H9 (cell line): ENCODE results near the gene KDM4C. TPM values are rescaled to one million over a fixed set of nuclear protein-coding genes. Genes with fewer than 3 reads are reported as not detected.

Source experiments
- DNase-seq: peaks from one replicate; pipeline ENCODE4 v3.0.0-alpha.2; 2017
- H2AFZ ChIP-seq: one replicate; pipeline ENCODE4 v1.6.1; 2013; ENCODE audit warnings: mild to moderate bottlenecking, low read length, control low read depth, moderate library complexity
- H2AK5ac ChIP-seq: 2 replicates; pipeline ENCODE4 v1.6.1; 2013; ENCODE audit warnings: low read length, control low read depth, mixed read lengths; ENCODE audit not compliant: insufficient read length
- H2BK120ac ChIP-seq: one replicate; pipeline ENCODE4 v1.6.1; 2013; ENCODE audit warnings: low read depth, mild to moderate bottlenecking, low read length, control low read depth, inconsistent platforms; ENCODE audit not compliant: poor library complexity, severe bottlenecking
- H2BK12ac ChIP-seq: 2 replicates; pipeline ENCODE4 v1.6.1; 2013; ENCODE audit warnings: low read length, control low read depth, mixed read lengths, low read depth; ENCODE audit not compliant: insufficient read length
- H2BK15ac ChIP-seq: 2 replicates; pipeline ENCODE4 v1.6.1; 2013; ENCODE audit warnings: low read depth, low read length, control low read depth
- H2BK20ac ChIP-seq: one replicate; pipeline ENCODE4 v1.6.1; 2013; ENCODE audit warnings: low read depth, mild to moderate bottlenecking, low read length, control low read depth, inconsistent platforms; ENCODE audit not compliant: poor library complexity, severe bottlenecking
- H2BK5ac ChIP-seq: 2 replicates; pipeline ENCODE4 v1.6.1; 2013; ENCODE audit warnings: low read length, control low read depth, mixed read lengths; ENCODE audit not compliant: insufficient read length
- H3K14ac ChIP-seq: 2 replicates; pipeline ENCODE4 v1.6.1; 2013; ENCODE audit warnings: low read length, control low read depth; ENCODE audit not compliant: insufficient read depth
- H3K18ac ChIP-seq: 2 replicates; pipeline ENCODE4 v1.6.1; 2013; ENCODE audit warnings: low read depth, mild to moderate bottlenecking, mixed read lengths, low read length, control low read depth; ENCODE audit not compliant: insufficient read length
- H3K23ac ChIP-seq: 2 replicates; pipeline ENCODE4 v1.6.1; 2013; ENCODE audit warnings: low read length, control low read depth, mixed read lengths, low read depth; ENCODE audit not compliant: insufficient read length
- H3K23me2 ChIP-seq: 2 replicates; pipeline ENCODE4 v1.6.1; 2013; ENCODE audit warnings: low read depth, mild to moderate bottlenecking, mixed read lengths, low read length, control low read depth; ENCODE audit not compliant: insufficient read length, poor library complexity, severe bottlenecking
- H3K27ac ChIP-seq: 2 replicates; pipeline ENCODE4 v1.5.1; 2013; ENCODE audit warnings: low read length, control low read depth, mixed read lengths, low read depth; ENCODE audit not compliant: insufficient read length
- H3K27me3 ChIP-seq: 2 replicates; pipeline ENCODE4 v1.6.1; 2013; ENCODE audit warnings: low read length, control low read depth, inconsistent platforms; ENCODE audit not compliant: insufficient read depth
- H3K4ac ChIP-seq: 2 replicates; pipeline ENCODE4 v1.6.1; 2013; ENCODE audit warnings: low read depth, mild to moderate bottlenecking, control low read depth, inconsistent platforms, low read length, moderate library complexity
- H3K4me1 ChIP-seq: 2 replicates; pipeline ENCODE4 v1.6.1; 2013; ENCODE audit warnings: low read length, control low read depth, inconsistent platforms; ENCODE audit not compliant: insufficient read depth
- H3K4me2 ChIP-seq: 2 replicates; pipeline ENCODE4 v1.6.1; 2013; ENCODE audit warnings: low read length, control low read depth, mixed read lengths; ENCODE audit not compliant: insufficient read length, insufficient read depth
- H3K56ac ChIP-seq: 2 replicates; pipeline ENCODE4 v1.6.1; 2013; ENCODE audit warnings: low read depth, mild to moderate bottlenecking, mixed read lengths, low read length, control low read depth; ENCODE audit not compliant: insufficient read length
- H3K79me1 ChIP-seq: 2 replicates; pipeline ENCODE4 v1.6.1; 2013; ENCODE audit warnings: low read depth, mild to moderate bottlenecking, moderate library complexity, low read length, control low read depth, inconsistent platforms; ENCODE audit not compliant: insufficient read depth, poor library complexity, severe bottlenecking
- H3K79me2 ChIP-seq: 2 replicates; pipeline ENCODE4 v1.6.1; 2013; ENCODE audit warnings: low read length, control low read depth, inconsistent platforms; ENCODE audit not compliant: insufficient read depth
- H3K9ac ChIP-seq: 2 replicates; pipeline ENCODE4 v1.6.1; 2013; ENCODE audit warnings: low read length, control low read depth, mixed read lengths; ENCODE audit not compliant: insufficient read length; ENCODE audit errors: extremely low read depth
- H3K9me3 ChIP-seq: one replicate; pipeline ENCODE4 v1.6.1; 2013; ENCODE audit warnings: low read depth, low read length, inconsistent platforms; ENCODE audit not compliant: control insufficient read depth
- H3T11ph ChIP-seq: one replicate; pipeline ENCODE4 v1.6.1; 2013; ENCODE audit warnings: mild to moderate bottlenecking, low read length, control low read depth, inconsistent platforms
- H4K20me1 ChIP-seq: one replicate; pipeline ENCODE4 v1.6.1; 2013; ENCODE audit not compliant: control insufficient read depth, insufficient read length, insufficient read depth
- H4K5ac ChIP-seq: 2 replicates; pipeline ENCODE4 v1.6.1; 2013; ENCODE audit warnings: low read depth, mild to moderate bottlenecking, mixed read lengths, low read length, control low read depth; ENCODE audit not compliant: insufficient read length
- H4K8ac ChIP-seq: replicated peaks from 2 replicates; pipeline ENCODE4 v1.6.1; 2013; ENCODE audit warnings: low read length, control low read depth, mixed read lengths, low read depth; ENCODE audit not compliant: insufficient read length
- H4K91ac ChIP-seq: 2 replicates; pipeline ENCODE4 v1.6.1; 2013; ENCODE audit warnings: low read depth, mild to moderate bottlenecking, moderate library complexity, mixed read lengths, low read length, control low read depth; ENCODE audit not compliant: insufficient read length
- H3K27ac Mint-ChIP-seq, 3 experiments: 2 replicates in 2 of 3; 3 replicates in 1 of 3; pipeline ENCODE4 v1.8.0; 2020 to 2021; ENCODE audit warnings: mixed read lengths in 3 of 3, mild to moderate bottlenecking in 1 of 3, moderate library complexity in 1 of 3
- H3K27me3 Mint-ChIP-seq: 2 replicates; pipeline ENCODE4 v1.8.0; 2021; ENCODE audit warnings: low read depth, mild to moderate bottlenecking, moderate library complexity, mixed read lengths
- H3K36me3 Mint-ChIP-seq, 3 experiments: 2 replicates in 2 of 3; 3 replicates in 1 of 3; pipeline ENCODE4 v1.8.0; 2020 to 2021; ENCODE audit warnings: low read depth in 3 of 3, mixed read lengths in 3 of 3; ENCODE audit not compliant: insufficient read depth in 1 of 3
- H3K4me1 Mint-ChIP-seq, 2 experiments: 2 replicates each; pipeline ENCODE4 v1.8.0; 2020; ENCODE audit warnings: mixed read lengths in 2 of 2
- H3K4me3 Mint-ChIP-seq, 2 experiments: 2 replicates in 1 of 2; 3 replicates in 1 of 2; pipeline ENCODE4 v1.8.0; 2020 to 2021; ENCODE audit warnings: mild to moderate bottlenecking in 2 of 2, mixed read lengths in 2 of 2, moderate library complexity in 1 of 2
- H3K9me3 Mint-ChIP-seq, 2 experiments: 2 replicates in 1 of 2; 3 replicates in 1 of 2; pipeline ENCODE4 v1.8.0; 2020; ENCODE audit warnings: mild to moderate bottlenecking in 2 of 2, mixed read lengths in 2 of 2, moderate library complexity in 1 of 2
- CTCF ChIP-seq: fragments of 200-600 bp; sonication (generic); conservative IDR thresholded peaks from 3 replicates; pipeline ENCODE4 v1.8.0; 2021; ENCODE audit warnings: antibody characterized with exemption, mild to moderate bottlenecking
- WGBS: extraction: QIAGEN DNeasy Blood & Tissue Kit; methylation state at CpG from one replicate; pipeline ENCODE4 v1.1.7; 2013; ENCODE audit warnings: missing lambda C conversion rate, low lambda C conversion rate, mixed read lengths; ENCODE audit not compliant: insufficient read length; ENCODE audit errors: extremely low coverage; 5-methylcytosine and 5-hydroxymethylcytosine counted together
- total RNA-seq: library from RNA; stranded (reverse); gene quantifications from 2 replicates; pipeline ENCODE4 v1.2.1, GENCODE V29; 2021

KDM4C gene
- total RNA-seq, 1 experiment from 2014 or later = 24.0 TPM

- Histone ChIP-seq H3K23ac (no peak overlapping the region), H3K27me3 (no peaks in the 10 kb centered on the region), H2BK5ac (no peak overlapping the region), H2BK120ac (no peak overlapping the region), H3K56ac (no peak overlapping the region), H3T11ph (no peak overlapping the region), H3K18ac (no peak overlapping the region), H2BK12ac (no peak overlapping the region), H3K4me1 (no peaks in the 10 kb centered on the region; the same call in 1 of the 2 replicates), H3K4ac (no peak overlapping the region), H3K79me1 (no peaks in the 10 kb centered on the region), H4K20me1 (no peaks in the 10 kb centered on the region), H2BK15ac (no peak overlapping the region), H4K91ac (no peak overlapping the region), H3K4me2 (no peak overlapping the region), H2AK5ac (no peak overlapping the region), H3K27ac (no peak overlapping the region), H3K23me2 (no peaks in the 10 kb centered on the region), H3K9ac (no peak overlapping the region), H3K9me3 (no peaks in the 10 kb centered on the region), H3K14ac (no peak overlapping the region), H4K5ac (no peak overlapping the region), H2BK20ac (no peak overlapping the region), H3K79me2 (no peaks in the 10 kb centered on the region), H4K8ac (no peak overlapping the region), H2AFZ (no peak overlapping the region)
- no peak overlapping the region for H3K4me3 Mint-ChIP-seq
- H3K27me3 Mint-ChIP-seq = no peaks in the 10 kb centered on the region; the same call in 1 of the 2 replicates
- H3K27ac Mint-ChIP-seq = no peak overlapping the region; a peak in 1 of 7 replicates
- no CpG with 5 or more reads among the region's 3 CpGs for WGBS
- H3K36me3 Mint-ChIP-seq = peaks cover 6 to 18% (median 12%) of the 10 kb centered on the region in 3 experiments; a peak in 6 of 7 replicates
- H3K4me1 Mint-ChIP-seq = peaks cover 7 to 8% of the 10 kb centered on the region in 2 experiments; a peak in 3 of 4 replicates
- peaks cover 7 to 9% of the 10 kb centered on the region in 2 experiments; a peak in 2 of 5 replicates for H3K9me3 Mint-ChIP-seq
- TF ChIP-seq CTCF = no peak
- DNase-seq = no peak
These were observed 337.3 kb downstream of the KDM4C start for GRCh38 chr9:7095058-7095457.
